ENCODE data around the gene HEG1.
"Not testable (repeated sequence)": the region's sequence is repeated elsewhere in the genome, so short reads cannot be mapped to it uniquely, and the experiment has no call there.

The HEG1 gene

GRCh38 chr3:125055913-125056745 is at the start of gene HEG1:
Gene HEG1, minus strand, starts transcription at chr3:125055997. Its CDS starts 107 bp downstream, at chr3:125055890.
- Histone ChIP-seq H3K27ac (ENCODE audit: low read depth, low read length) (peak within 1 kb of the TSS; percentile 95), H3K27me3 (ENCODE audit: control insufficient read depth in 1 of 2, insufficient read depth in 2 of 2, low read length in 2 of 2) (no peaks in the 10 kb centered on the region), H3K36me3 (ENCODE audit: insufficient read depth, low read length) (no peaks in the 10 kb centered on the region), H3K4me1 (ENCODE audit: insufficient read depth, low read length) (peaks cover 69% of the 10 kb centered on the region), H3K4me3 (ENCODE audit: low read depth in 1 of 2, low read length in 2 of 2) (peak within 1 kb of the TSS; percentile 57 to 58), H3K9me3 (ENCODE audit: low read length) (no peaks in the 10 kb centered on the region), H3K9ac (ENCODE audit: low read length) (peak within 1 kb of the TSS; percentile 80)

DNA sequence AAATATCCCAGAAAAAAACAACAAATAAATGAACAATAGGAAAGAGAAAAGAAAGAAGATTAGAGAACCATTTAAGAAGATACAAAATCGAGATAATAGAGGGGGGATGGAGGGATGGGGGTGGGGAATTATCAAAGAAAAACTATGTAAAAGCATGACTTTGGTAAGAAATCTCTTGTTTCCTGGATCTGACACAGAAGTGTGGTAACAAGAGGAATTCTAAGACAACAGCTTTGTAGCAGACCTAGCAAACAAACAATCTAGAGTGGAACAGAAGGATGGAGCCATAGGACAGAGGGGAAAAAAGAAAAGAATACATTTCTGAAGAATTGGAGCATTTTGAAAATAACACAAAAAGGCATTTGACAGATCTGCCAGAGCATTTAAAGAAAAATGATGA is 49.3 kb upstream of the HEG1 start:
- H3K9ac ChIP-seq (ENCODE audit: low read length): no peak overlapping the region
- no peak overlapping the region for H3K4me3 ChIP-seq (ENCODE audit: low read depth in 1 of 2, low read length in 2 of 2)
- H3K9me3 ChIP-seq (ENCODE audit: low read length): no peaks in the 10 kb centered on the region
- no peaks in the 10 kb centered on the region for H3K36me3 ChIP-seq (ENCODE audit: insufficient read depth, low read length)
- no peak overlapping the region for H3K27ac ChIP-seq (ENCODE audit: low read depth, low read length)
- no peaks in the 10 kb centered on the region for H3K4me1 ChIP-seq (ENCODE audit: insufficient read depth, low read length)
- H3K27me3 ChIP-seq (ENCODE audit: control insufficient read depth in 1 of 2, insufficient read depth in 2 of 2, low read length in 2 of 2): no peaks in the 10 kb centered on the region

DNA sequence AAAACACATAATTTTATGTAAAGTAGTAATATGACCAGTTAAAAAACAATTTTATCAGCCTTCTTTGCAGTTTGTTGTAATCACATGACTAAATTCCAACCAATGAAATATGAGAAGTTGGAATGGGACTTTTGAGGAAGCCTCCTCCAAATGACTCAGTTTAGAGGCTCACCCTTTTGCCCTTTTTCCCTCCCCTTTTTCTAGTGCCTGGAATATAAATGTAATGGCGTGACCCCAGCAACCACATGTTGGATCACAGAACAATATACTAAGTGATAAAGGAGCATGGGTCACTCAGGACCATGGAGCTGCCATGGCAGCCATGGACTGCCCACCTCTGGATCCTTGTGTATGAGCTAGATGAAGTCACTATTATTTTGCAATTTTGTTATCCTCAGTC is 48.8 kb upstream of the HEG1 start:
- Histone ChIP-seq H3K36me3 (ENCODE audit: insufficient read depth, low read length) (no peaks in the 10 kb centered on the region), H3K9ac (ENCODE audit: low read length) (no peak overlapping the region), H3K27ac (ENCODE audit: low read depth, low read length) (no peak overlapping the region), H3K4me1 (ENCODE audit: insufficient read depth, low read length) (no peaks in the 10 kb centered on the region), H3K9me3 (ENCODE audit: low read length) (no peaks in the 10 kb centered on the region), H3K27me3 (ENCODE audit: control insufficient read depth in 1 of 2, insufficient read depth in 2 of 2, low read length in 2 of 2) (no peaks in the 10 kb centered on the region), H3K4me3 (ENCODE audit: low read depth in 1 of 2, low read length in 2 of 2) (no peak overlapping the region)

DNA sequence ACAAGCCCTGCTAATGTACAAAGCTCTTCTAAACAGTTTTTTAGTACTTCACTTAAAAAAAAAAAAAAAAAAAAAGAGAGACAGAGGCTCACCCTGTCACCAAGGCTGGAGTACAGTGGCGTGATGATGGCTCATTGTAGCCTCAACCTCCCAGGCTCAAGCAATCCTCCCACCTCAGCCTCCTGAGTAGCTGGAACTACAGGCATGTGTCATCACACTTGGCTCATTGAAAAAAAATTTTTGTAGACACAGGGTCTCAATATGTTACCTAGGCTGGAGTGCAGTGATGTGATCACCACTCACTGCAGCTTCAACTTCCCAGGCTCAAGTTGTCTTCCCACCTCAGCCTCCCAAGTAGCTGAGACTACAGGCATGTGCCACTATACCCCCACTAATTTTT is 47.6 kb upstream of the HEG1 start:
- Histone ChIP-seq H3K27ac (ENCODE audit: low read depth, low read length) (no peak overlapping the region), H3K27me3 (ENCODE audit: control insufficient read depth in 1 of 2, insufficient read depth in 2 of 2, low read length in 2 of 2) (no peaks in the 10 kb centered on the region), H3K36me3 (ENCODE audit: insufficient read depth, low read length) (no peaks in the 10 kb centered on the region), H3K4me3 (ENCODE audit: low read depth in 1 of 2, low read length in 2 of 2) (no peak overlapping the region), H3K9me3 (ENCODE audit: low read length) (no peaks in the 10 kb centered on the region), H3K4me1 (ENCODE audit: insufficient read depth, low read length) (no peaks in the 10 kb centered on the region), H3K9ac (ENCODE audit: low read length) (no peak overlapping the region)

DNA sequence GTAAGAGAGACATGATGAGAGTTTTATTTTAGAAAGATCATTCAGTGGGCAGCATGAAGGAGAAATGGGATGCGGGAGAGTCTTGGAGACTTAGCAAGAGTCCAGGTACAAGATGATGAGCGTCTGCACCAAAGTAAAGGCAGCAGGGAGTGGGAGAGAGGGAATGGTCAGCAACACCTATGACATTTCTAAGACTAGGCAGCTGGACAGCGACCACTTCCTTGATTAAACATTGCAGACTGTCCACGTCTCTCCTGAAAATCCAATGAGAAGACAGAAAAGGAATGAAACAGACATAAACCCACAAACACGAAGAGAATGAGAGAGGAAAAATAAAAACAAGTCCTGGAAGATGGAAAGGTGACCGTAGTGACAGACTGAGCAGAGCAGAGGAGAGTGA is 46.7 kb upstream of the HEG1 start:
- Histone ChIP-seq H3K9me3 (ENCODE audit: low read length) (no peaks in the 10 kb centered on the region), H3K27me3 (ENCODE audit: control insufficient read depth in 1 of 2, insufficient read depth in 2 of 2, low read length in 2 of 2) (no peaks in the 10 kb centered on the region), H3K4me3 (ENCODE audit: low read depth in 1 of 2, low read length in 2 of 2) (no peak overlapping the region), H3K36me3 (ENCODE audit: insufficient read depth, low read length) (no peaks in the 10 kb centered on the region), H3K4me1 (ENCODE audit: insufficient read depth, low read length) (no peaks in the 10 kb centered on the region), H3K27ac (ENCODE audit: low read depth, low read length) (no peak overlapping the region), H3K9ac (ENCODE audit: low read length) (no peak overlapping the region)

GRCh38 chr3:125098611-125099291 is 43.0 kb upstream of the HEG1 start:
- H3K9ac ChIP-seq (ENCODE audit: low read length): no peak overlapping the region
- H3K4me1 ChIP-seq (ENCODE audit: insufficient read depth, low read length): no peaks in the 10 kb centered on the region

DNA sequence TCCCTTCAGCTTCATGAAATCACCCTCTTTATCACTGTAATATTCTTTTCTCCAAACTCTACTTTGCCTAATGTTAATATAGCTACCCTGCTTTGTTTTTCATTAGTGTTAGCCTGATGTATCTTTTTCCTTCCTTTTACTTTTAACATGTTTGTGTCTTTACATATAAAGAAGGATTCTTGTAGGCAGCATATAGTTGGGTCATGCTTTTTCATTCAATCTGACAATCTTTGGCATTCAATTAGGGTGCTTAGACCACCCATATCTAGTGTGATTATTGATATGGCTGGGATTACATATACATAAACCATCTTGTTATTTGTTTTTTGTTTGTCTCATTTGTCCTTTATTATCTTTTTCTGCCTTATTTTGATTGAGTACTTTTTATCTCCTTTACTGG is 34.9 kb upstream of the HEG1 start:
- H3K27ac ChIP-seq (ENCODE audit: low read depth, low read length): no peak overlapping the region
- no peak overlapping the region for H3K9ac ChIP-seq (ENCODE audit: low read length)
- no peaks in the 10 kb centered on the region for H3K9me3 ChIP-seq (ENCODE audit: low read length)
- no peaks in the 10 kb centered on the region for H3K27me3 ChIP-seq (ENCODE audit: control insufficient read depth in 1 of 2, insufficient read depth in 2 of 2, low read length in 2 of 2)
- H3K4me3 ChIP-seq (ENCODE audit: low read depth in 1 of 2, low read length in 2 of 2): no peak overlapping the region
- H3K4me1 ChIP-seq (ENCODE audit: insufficient read depth, low read length): no peaks in the 10 kb centered on the region
- no peaks in the 10 kb centered on the region for H3K36me3 ChIP-seq (ENCODE audit: insufficient read depth, low read length)

More at GRCh38 chr3:125098611-125099291, 43.0 kb upstream of the HEG1 start:
- Histone ChIP-seq H3K4me3 (ENCODE audit: low read depth in 1 of 2, low read length in 2 of 2) (no peak overlapping the region), H3K27me3 (ENCODE audit: control insufficient read depth in 1 of 2, insufficient read depth in 2 of 2, low read length in 2 of 2) (no peaks in the 10 kb centered on the region), H3K27ac (ENCODE audit: low read depth, low read length) (no peak overlapping the region), H3K36me3 (ENCODE audit: insufficient read depth, low read length) (no peaks in the 10 kb centered on the region), H3K9me3 (ENCODE audit: low read length) (no peaks in the 10 kb centered on the region)

GRCh38 chr3:125087768-125088391 is 32.1 kb upstream of the HEG1 start:
- Histone ChIP-seq H3K4me1 (ENCODE audit: insufficient read depth, low read length) (no peaks in the 10 kb centered on the region), H3K27me3 (ENCODE audit: control insufficient read depth in 1 of 2, insufficient read depth in 2 of 2, low read length in 2 of 2) (no peaks in the 10 kb centered on the region), H3K36me3 (ENCODE audit: insufficient read depth, low read length) (no peaks in the 10 kb centered on the region), H3K4me3 (ENCODE audit: low read depth in 1 of 2, low read length in 2 of 2) (no peak overlapping the region), H3K27ac (ENCODE audit: low read depth, low read length) (no peak overlapping the region), H3K9ac (ENCODE audit: low read length) (no peak overlapping the region), H3K9me3 (ENCODE audit: low read length) (no peaks in the 10 kb centered on the region)

- no peaks in the 10 kb centered on the region for H3K9me3 ChIP-seq (ENCODE audit: low read length)
- H3K27ac ChIP-seq (ENCODE audit: low read depth, low read length): no peak overlapping the region
- H3K4me1 ChIP-seq (ENCODE audit: insufficient read depth, low read length): no peaks in the 10 kb centered on the region
- no peaks in the 10 kb centered on the region for H3K27me3 ChIP-seq (ENCODE audit: control insufficient read depth in 1 of 2, insufficient read depth in 2 of 2, low read length in 2 of 2)
- no peaks in the 10 kb centered on the region for H3K36me3 ChIP-seq (ENCODE audit: insufficient read depth, low read length)
- H3K4me3 ChIP-seq (ENCODE audit: low read depth in 1 of 2, low read length in 2 of 2): no peak overlapping the region
- no peak overlapping the region for H3K9ac ChIP-seq (ENCODE audit: low read length)
Observed at GRCh38 chr3:125085166-125085565, 29.4 kb upstream of the HEG1 start.

GRCh38 chr3:125083776-125084175 is 28.0 kb upstream of the HEG1 start:
- no peak overlapping the region for H3K27ac ChIP-seq (ENCODE audit: low read depth, low read length)
- no peaks in the 10 kb centered on the region for H3K9me3 ChIP-seq (ENCODE audit: low read length)
- no peak overlapping the region for H3K9ac ChIP-seq (ENCODE audit: low read length)
- no peak overlapping the region for H3K4me3 ChIP-seq (ENCODE audit: low read depth in 1 of 2, low read length in 2 of 2)
- no peaks in the 10 kb centered on the region for H3K4me1 ChIP-seq (ENCODE audit: insufficient read depth, low read length)
- H3K27me3 ChIP-seq (ENCODE audit: control insufficient read depth in 1 of 2, insufficient read depth in 2 of 2, low read length in 2 of 2): no peaks in the 10 kb centered on the region
- no peaks in the 10 kb centered on the region for H3K36me3 ChIP-seq (ENCODE audit: insufficient read depth, low read length)

GRCh38 chr3:125082339-125082738 is 26.5 kb upstream of the HEG1 start:
- H3K27ac ChIP-seq (ENCODE audit: low read depth, low read length); H3K27me3 ChIP-seq (ENCODE audit: control insufficient read depth in 1 of 2, insufficient read depth in 2 of 2, low read length in 2 of 2); H3K4me3 ChIP-seq (ENCODE audit: low read depth in 1 of 2, low read length in 2 of 2); H3K4me1 ChIP-seq (ENCODE audit: insufficient read depth, low read length); H3K9me3 ChIP-seq (ENCODE audit: low read length); H3K9ac ChIP-seq (ENCODE audit: low read length); H3K36me3 ChIP-seq (ENCODE audit: insufficient read depth, low read length): not testable (repeated sequence)

All from muscle layer of colon (tissue), 2 donors.